ENCODE measurements around the gene DPF1. TPM values are rescaled to one million over a fixed set of nuclear protein-coding genes. Genes with fewer than 3 reads are reported as not detected.
A peak's percentile ranks its signal among the peaks of the same experiment; 100 is the strongest.

The DPF1 gene
- total RNA-seq, 1 donor from 2014 or later = 4.8 TPM

DNA sequence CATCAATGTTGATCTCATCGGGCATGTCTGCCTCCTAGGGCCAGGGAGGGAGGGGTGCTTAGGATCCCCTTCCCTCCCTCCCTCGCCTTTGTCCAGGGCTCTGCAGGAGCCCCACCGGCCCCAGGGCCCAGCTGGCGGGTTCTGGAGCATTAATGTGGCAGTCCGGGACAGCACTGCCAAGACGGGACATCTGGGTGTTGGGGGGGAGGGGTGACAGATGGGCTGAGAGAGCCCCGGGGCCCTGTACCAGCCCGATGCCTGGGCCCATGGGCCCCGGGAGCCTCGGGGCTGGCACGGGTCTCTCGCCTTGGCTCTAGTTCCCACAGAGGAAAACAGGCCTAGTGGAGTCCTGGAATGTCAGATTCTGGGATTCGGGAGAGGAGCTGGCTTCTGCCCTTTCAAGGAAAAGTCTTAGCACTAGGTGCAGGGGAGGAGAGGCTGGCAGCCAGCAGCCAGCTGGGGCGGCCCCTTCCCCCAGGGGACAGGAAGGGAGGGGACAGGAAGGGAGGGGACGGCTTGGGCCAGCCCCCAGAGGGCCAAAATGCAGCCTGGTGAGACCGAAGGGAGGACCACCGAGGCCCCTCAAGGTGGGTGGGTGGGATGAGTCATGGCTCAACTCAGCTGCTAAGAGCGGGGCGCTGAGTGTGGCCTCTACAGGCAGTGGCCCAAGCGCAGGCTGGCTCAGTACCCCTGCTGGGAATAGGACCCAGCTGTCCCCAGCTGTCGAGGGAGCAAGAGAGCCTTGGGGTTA is 29.1 kb upstream of the DPF1 start:
- no peak for DNase-seq (ENCODE audit: low spot score, unreplicated experiment)
- Mint-ChIP-seq H3K4me1 (ENCODE audit: low read depth) (peaks cover 42% of the 10 kb centered on the region), H3K9me3 (ENCODE audit: low read depth) (no peaks in the 10 kb centered on the region), H3K36me3 (ENCODE audit: insufficient read depth) (peaks cover 2% of the 10 kb centered on the region), H3K27ac (no peak overlapping the region), H3K27me3 (peaks cover 3% of the 10 kb centered on the region), H3K4me3 (ENCODE audit: low read depth) (no peak overlapping the region)
- TF ChIP-seq CTCF (IDR thresholded peaks at IDR 0.05; ENCODE audit: unreplicated experiment) = no peak

- no peak overlapping the region for H3K4me3 Mint-ChIP-seq (ENCODE audit: low read depth)
- no peak for TF ChIP-seq CTCF (IDR thresholded peaks at IDR 0.05; ENCODE audit: unreplicated experiment)
- DNase-seq (ENCODE audit: low spot score, unreplicated experiment) = no peak
Observed at GRCh38 chr19:38252385-38252784, 28.4 kb upstream of the DPF1 start.

GRCh38 chr19:38251564-38252051 is 27.6 kb upstream of the DPF1 start:
- no peak for DNase-seq (ENCODE audit: low spot score, unreplicated experiment)
- Mint-ChIP-seq H3K27me3 (no peaks in the 10 kb centered on the region), H3K27ac (peak overlapping the region; percentile 93), H3K4me3 (ENCODE audit: low read depth) (peak overlapping the region; percentile 53), H3K36me3 (ENCODE audit: insufficient read depth) (peaks cover 2% of the 10 kb centered on the region), H3K4me1 (ENCODE audit: low read depth) (peaks cover 43% of the 10 kb centered on the region), H3K9me3 (ENCODE audit: low read depth) (no peaks in the 10 kb centered on the region)
- no peak for TF ChIP-seq CTCF (IDR thresholded peaks at IDR 0.05; ENCODE audit: unreplicated experiment)

More at GRCh38 chr19:38252385-38252784, 28.4 kb upstream of the DPF1 start:
- Mint-ChIP-seq H3K9me3 (ENCODE audit: low read depth) (no peaks in the 10 kb centered on the region), H3K36me3 (ENCODE audit: insufficient read depth) (peaks cover 2% of the 10 kb centered on the region), H3K27me3 (peaks cover 3% of the 10 kb centered on the region), H3K4me1 (ENCODE audit: low read depth) (peaks cover 44% of the 10 kb centered on the region), H3K27ac (no peak overlapping the region)

- Mint-ChIP-seq H3K4me1 (ENCODE audit: low read depth) (peaks cover 45% of the 10 kb centered on the region), H3K36me3 (ENCODE audit: insufficient read depth) (peaks cover 2% of the 10 kb centered on the region), H3K9me3 (ENCODE audit: low read depth) (no peaks in the 10 kb centered on the region), H3K27me3 (no peaks in the 10 kb centered on the region), H3K27ac (peak overlapping the region; percentile 93), H3K4me3 (ENCODE audit: low read depth) (peak overlapping the region; percentile 53)
- peak; percentile 47 for DNase-seq (ENCODE audit: low spot score, unreplicated experiment)
- no peak for TF ChIP-seq CTCF (IDR thresholded peaks at IDR 0.05; ENCODE audit: unreplicated experiment)
Observed at GRCh38 chr19:38250821-38251563, 27.0 kb upstream of the DPF1 start.

DNA sequence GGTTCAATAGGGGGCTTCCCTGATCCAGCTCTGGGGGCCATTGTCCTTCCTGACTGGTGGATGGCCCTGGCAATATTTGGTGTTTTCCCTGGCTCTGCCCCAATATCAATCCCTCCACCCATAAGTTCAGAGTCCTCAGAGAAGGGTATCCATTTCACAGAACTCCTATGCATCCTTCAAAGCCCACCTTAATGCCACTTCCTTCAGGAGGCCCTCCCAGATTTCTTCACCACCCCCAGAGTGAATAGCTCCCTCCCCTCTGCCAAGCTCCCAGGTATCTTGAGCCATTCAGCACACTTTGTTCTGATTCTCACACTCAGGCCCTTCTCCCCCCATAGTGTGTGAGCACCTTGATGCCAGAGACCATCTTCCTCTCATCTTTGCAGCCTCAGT is 26.4 kb upstream of the DPF1 start:
- Mint-ChIP-seq H3K27ac (peak overlapping the region; percentile 93), H3K4me3 (ENCODE audit: low read depth) (no peak overlapping the region), H3K9me3 (ENCODE audit: low read depth) (no peaks in the 10 kb centered on the region), H3K4me1 (ENCODE audit: low read depth) (peaks cover 42% of the 10 kb centered on the region), H3K27me3 (no peaks in the 10 kb centered on the region), H3K36me3 (ENCODE audit: insufficient read depth) (peaks cover 2% of the 10 kb centered on the region)
- TF ChIP-seq CTCF (IDR thresholded peaks at IDR 0.05; ENCODE audit: unreplicated experiment) = no peak
- DNase-seq (ENCODE audit: low spot score, unreplicated experiment) = no peak

All from progenitor cell of endocrine pancreas (in vitro differentiated cells).